ENCODE results near the gene GLYR1.
"Not testable (repeated sequence)": the region's sequence is repeated elsewhere in the genome, so short reads cannot be mapped to it uniquely, and the experiment has no call there.

GLYR1 gene

GRCh38 chr16:4787627-4788482 lies 59.2 kb downstream of the GLYR1 start, which contains the start of gene SEPTIN12:
Gene SEPTIN12, minus strand, starts transcription at chr16:4788345. Its CDS starts 700 bp downstream, at chr16:4787645.
- no peak for ATAC-seq
- DNase-seq, result no peak

DNA sequence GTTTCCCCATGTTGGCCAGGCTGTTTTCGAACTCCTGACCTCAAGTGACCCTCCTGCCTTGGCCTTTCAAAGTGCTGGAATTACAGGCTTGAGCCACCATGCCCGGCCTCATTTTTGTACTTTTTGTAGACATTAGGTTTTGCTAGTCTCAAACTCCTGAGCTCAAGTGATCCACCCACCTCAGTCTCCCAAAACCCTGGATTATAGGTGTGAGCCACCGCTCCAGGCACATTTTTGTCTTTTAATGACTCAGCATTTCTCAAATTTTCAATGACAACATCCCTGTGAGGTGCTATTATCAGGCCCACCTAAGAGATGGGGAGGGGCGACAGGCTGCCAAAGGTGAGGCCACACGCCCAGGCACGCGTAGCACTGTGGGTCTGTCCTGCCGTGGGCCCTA lies 60.0 kb downstream of the GLYR1 start:
- DNase-seq (no peak), ATAC-seq (no peak)

GRCh38 chr16:4785758-4786433 lies 61.2 kb downstream of the GLYR1 start:
- DNase-seq, result no peak
- no peak for ATAC-seq

- ATAC-seq, DNase-seq: not testable (repeated sequence)
Observed at GRCh38 chr16:4784444-4784987, 62.6 kb downstream of the GLYR1 start.

DNA sequence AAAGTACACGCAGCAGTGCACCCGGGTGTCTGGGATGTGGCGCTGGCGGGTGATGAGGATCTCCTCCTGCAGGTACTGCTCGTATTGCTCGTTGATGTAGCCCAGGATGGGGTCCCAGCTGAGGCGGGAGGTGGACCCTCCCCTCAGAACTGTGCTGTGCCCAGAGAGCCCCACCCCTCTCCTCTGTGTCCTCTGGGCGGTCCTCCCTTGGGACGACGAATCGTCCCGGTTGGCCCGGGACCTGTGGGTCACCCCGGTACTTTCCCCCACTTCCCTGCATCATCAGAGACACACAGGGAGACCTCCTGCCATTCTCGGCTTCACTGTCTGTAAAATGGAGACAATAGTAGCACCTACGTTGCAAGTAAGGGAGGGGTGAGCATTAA lies 63.1 kb downstream of the GLYR1 start:
- no peak for DNase-seq
- ATAC-seq, result no peak

GRCh38 chr16:4783251-4783950 lies 63.7 kb downstream of the GLYR1 start:
- DNase-seq, result no peak
- no peak for ATAC-seq

GRCh38 chr16:4780235-4780634 lies 66.9 kb downstream of the GLYR1 start:
- DNase-seq, result no peak

GRCh38 chr16:4778050-4778392 lies 69.1 kb downstream of the GLYR1 start:
- no peak for ATAC-seq
- DNase-seq, result no peak

More at GRCh38 chr16:4780235-4780634, 66.9 kb downstream of the GLYR1 start:
- ATAC-seq, result no peak

DNA sequence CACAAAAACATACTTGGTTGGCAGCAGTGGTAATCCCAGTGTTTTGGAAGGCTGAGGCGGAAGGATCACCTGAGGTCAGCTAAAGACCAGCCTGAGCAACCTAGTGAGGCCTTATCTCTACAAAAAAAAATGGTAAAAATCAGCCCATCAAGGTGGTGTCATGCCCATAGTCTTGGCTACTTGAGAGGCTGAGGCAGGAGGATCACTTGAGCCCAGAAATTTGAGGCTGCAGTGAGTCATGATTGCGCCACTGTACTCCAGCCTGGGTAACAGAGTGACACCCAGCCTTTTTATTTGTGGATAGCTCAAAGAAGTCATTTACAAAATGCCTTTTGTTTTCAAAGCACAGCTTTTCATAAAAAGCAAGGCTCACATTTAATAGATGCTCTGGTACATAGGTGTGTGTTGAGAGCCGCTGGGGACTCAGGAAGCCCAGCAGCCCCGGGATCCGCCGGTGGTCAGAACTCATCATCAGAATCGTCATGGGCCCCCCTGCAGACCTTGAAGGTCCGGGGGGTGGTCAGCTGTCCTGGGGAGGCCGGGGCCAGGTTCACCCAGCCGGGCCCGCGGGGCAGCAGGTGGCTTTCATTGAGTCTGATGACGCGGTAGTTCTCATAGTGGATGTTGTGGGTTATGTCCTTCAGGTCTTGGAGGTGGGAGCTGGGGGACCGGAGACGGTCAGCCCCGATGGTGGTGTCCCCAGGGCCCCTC lies 69.6 kb downstream of the GLYR1 start:
- no peak for ATAC-seq
- no peak for DNase-seq

GRCh38 chr16:4776141-4776705 lies 70.9 kb downstream of the GLYR1 start:
- ATAC-seq (no peak), DNase-seq (no peak)

GRCh38 chr16:4775005-4775404 lies 72.1 kb downstream of the GLYR1 start:
- no peak for DNase-seq
- ATAC-seq, result no peak

DNA sequence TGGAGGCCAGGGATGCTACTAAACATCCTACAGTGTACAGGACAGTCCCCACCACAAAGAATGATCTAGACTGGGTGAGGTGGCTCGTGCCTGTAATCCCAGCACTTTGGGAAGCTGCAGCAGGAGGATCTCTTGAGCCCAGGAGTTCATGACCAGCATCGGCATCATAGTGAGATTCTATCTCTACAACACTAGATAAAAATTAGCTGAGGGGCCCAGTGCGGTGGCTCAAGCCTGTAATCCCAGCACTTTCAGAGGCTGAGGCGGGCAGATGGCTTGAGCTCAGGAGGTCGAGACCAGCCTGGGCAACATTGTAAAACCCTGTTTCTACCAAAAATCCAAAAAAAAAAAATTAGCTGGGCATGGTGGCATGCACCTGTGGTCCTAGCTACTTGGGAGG lies 74.7 kb downstream of the GLYR1 start:
- no peak for DNase-seq
- no peak for ATAC-seq

DNA sequence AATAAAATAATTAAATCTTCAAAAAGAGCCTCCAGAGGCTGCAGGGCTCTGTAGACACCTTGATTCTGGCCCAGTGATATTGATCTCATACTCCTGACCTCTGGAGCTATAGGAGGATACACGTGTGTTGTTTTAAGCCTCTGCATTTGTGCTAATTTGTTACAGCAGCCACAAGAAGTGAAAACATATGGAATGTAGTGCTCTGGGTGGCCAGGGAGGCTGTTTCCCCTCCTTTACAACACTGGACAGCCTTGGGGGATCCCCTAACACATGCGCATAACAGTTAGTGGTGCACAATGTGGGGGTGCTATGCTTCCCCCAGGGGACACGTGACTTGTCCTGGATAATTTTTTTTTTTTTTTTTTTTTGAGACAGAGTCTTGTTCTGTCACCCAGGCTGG lies 75.4 kb downstream of the GLYR1 start:
- no peak for ATAC-seq
- DNase-seq, result no peak

GRCh38 chr16:4769306-4769638 lies 77.8 kb downstream of the GLYR1 start:
- ATAC-seq, result no peak

DNA sequence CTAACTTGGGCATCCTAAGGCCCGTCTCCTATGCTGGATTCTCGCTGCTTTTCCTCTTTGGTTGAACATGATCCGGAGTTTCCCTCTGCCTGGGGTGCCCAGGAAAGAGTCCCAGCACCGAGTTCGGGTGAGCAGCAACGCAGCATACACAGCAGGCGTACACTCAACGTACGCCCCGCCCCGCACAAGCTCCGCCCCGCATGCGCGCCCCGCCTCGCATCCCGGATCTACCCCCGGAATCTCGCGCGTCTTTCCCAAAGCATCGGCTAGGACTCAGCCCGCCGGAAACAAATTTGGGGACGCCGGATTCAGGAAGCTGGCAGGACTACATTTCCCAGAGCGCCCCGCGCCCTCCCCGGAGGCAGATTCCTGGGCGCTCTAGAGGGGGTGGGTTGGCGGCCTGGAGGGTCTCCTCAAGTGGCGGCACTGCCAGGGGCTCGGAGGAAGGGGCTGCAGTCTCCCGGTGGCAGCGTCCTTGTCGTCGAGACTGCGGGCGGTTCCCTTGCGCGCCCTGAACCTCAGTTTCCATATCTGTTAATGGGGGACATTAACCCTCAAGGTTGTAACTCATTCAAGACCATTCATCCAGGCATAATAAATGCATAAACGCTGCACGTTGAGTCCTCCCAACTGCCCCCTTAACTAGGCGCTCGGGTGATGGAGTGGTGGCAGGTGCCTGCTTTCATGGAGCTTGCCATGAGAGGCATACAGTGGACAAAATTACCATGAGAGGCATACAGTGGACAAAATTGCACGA lies 78.4 kb downstream of the GLYR1 start:
- DNase-seq (peak; percentile 94), ATAC-seq (peak; percentile 77)

More at GRCh38 chr16:4769306-4769638, 77.8 kb downstream of the GLYR1 start:
- DNase-seq, result no peak

DNA sequence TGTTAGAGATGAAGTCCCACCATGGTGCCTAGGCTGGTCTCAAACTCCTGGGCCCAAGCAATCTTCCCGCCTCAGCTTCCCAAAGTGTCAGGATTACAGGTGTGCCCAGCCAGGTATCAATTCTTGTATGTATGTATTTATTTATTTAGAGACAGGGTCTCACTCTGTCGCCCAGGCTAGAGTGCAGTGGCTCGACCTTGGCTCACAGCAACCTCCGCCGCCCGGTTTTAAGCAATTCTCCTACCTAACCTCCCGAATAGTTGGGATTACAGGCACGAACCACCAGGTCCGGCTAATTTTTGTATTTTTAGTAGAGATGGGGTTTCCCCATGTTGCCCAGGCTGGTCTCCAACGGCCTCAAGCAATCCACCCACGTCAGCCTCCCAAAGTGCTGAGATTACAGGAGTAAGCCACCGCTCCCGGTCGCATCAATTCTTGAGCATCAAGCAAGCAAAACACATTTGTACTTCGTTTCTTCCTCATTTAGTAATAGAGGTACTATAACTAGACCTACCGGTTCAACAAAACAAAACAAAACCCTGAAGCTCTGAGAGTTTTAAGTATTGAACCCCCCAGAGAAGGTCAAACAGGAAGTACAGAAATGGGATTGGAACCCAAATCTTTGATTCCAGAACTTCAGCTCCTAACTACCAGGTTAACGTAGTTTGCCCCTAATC lies 79.1 kb downstream of the GLYR1 start:
- DNase-seq (peak; percentile 27), ATAC-seq (no peak)

DNA sequence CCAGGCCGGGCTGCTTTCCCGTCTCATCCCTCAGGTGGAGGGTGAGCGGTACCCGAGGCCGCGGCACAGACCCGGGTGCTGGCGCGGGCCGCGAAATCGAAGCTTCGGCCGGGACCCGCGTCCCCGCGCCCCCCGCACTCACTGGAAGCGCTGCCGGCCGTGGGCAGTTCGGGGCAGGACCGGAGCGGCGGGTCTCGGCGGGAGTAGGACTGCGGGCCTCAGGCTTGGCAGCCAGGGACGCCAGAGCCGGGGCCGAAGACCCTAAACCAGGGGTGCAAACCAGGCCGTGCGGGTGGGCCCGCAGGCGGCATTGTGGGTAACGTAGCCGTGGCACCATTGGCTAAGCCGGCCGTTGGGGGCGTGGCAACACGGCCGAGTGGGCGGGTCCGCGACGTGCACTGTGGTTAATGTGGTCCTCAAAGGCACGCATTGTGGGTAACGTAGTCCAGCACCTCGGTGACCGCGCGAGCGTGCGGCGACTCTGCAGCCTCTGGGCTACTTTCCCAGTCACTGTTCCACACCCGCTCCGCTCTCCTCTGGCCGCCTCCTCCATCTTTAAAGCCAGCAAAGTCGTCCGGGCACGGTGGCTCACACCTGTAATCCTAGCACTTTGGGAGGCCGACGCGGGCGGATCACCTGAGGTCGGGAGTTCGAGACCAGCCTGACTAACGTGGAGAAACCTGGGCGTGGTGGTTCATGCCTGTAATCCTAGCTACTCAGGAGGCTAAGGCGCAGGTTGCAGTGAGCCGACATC lies 80.0 kb downstream of the GLYR1 start, which contains the start of gene ZNF500:
TSS of gene ZNF500 (minus strand) at position 288 of the 754 bp plus-strand sequence. CDS start 1,184 bp downstream, outside the sequence.
- ATAC-seq (peak; percentile 84), DNase-seq (peak; percentile 97)

GRCh38 chr16:4765511-4766474 lies 81.3 kb downstream of the GLYR1 start:
- no peak for DNase-seq
- no peak for ATAC-seq

Measured in stimulated activated naive CD8-positive, alpha-beta T cell treated with anti-CD3 and anti-CD28 coated beads, Interleukin-15, Interleukin-2, amounts not matched to agents 100 U/mL and 50 U/mL, for 24 hours (primary cell).